HCT116 (cell line): ENCODE measurements around the gene PTCH2. TPM values are rescaled to one million over a fixed set of nuclear protein-coding genes. Genes with fewer than 3 reads are reported as not detected.

Experiments used
- ATAC-seq: fragments of 200-7000 bp; cut with Tn5 transposase; 2 replicates; pipeline ENCODE4 v1.9.1; 2020; ENCODE audit warnings: mild to moderate bottlenecking, moderate library complexity
- BruUV-seq: library from RNA; stranded (reverse); fragments of 400-500 nt; replicated peaks from 2 replicates; lab custom pipeline; 2021; lab: Mats Ljungman, UMichigan
- CTCF ChIA-PET: fragments of 300-600 bp; sonication (Branson Sonifier 250); formaldehyde crosslinking; loops from one replicate; lab custom pipeline; 2021; ENCODE audit warnings: antibody characterized with exemption; lab: Charles Lee
- POLR2A ChIA-PET: fragments of 300-600, 350-600 bp; sonication (Branson Sonifier 250); formaldehyde crosslinking; loops from one replicate; lab custom pipeline; 2021; ENCODE audit warnings: antibody characterized with exemption; lab: Charles Lee
- RAD21 ChIA-PET, 2 experiments: fragments of 300-600 bp; sonication (Branson Sonifier 250); formaldehyde crosslinking; loops; one replicate each; lab custom pipeline; 2023; ENCODE audit warnings: low total read pairs in 2 of 2; ENCODE audit not compliant: uncharacterized antibody in 2 of 2, unreplicated experiment in 2 of 2, low non-redundant PET in 1 of 2; lab: Charles Lee
- DNase-seq: peaks from one replicate; pipeline ENCODE4 v3.0.0-alpha.2; 2010; ENCODE audit warnings: low read depth, low spot score
- H2AFZ ChIP-seq: fragments of 200-600 bp; shearing (Covaris generic), sonication (generic); 2 replicates; pipeline ENCODE4 v1.6.1; 2017; ENCODE audit warnings: low read depth, mixed run types, mixed read lengths, antibody characterized with exemption, low read length; ENCODE audit not compliant: poor library complexity, severe bottlenecking
- H3K27ac ChIP-seq: 2 replicates; pipeline ENCODE4 v1.5.1; 2012; ENCODE audit warnings: low read depth, low read length
- H3K27me3 ChIP-seq: fragments of 200-600 bp; sonication (generic); 2 replicates; pipeline ENCODE4 v1.6.1; 2016; ENCODE audit warnings: mixed run types, low read length, mixed read lengths; ENCODE audit not compliant: insufficient read depth
- H3K36me3 ChIP-seq, 2 experiments: fragments of 200-500 bp in 1 of 2; fragments of 200-600 bp in 1 of 2; sonication (Bioruptor generic) in 1 of 2; sonication (generic) in 1 of 2; 2 replicates each; pipeline versions ENCODE4 v1.5.1 to v1.6.1; 2014 to 2016; ENCODE audit warnings: low read length in 2 of 2, inconsistent platforms in 1 of 2, mixed read lengths in 1 of 2, mixed run types in 1 of 2; ENCODE audit not compliant: insufficient read depth in 2 of 2, control insufficient read depth in 1 of 2
- H3K4me1 ChIP-seq, 2 experiments: fragments of 200-600 bp in 1 of 2; sonication (generic) in 1 of 2; 2 replicates each; pipeline versions ENCODE4 v1.5.1 to v1.6.1; 2012 to 2017; ENCODE audit warnings: low read length in 2 of 2, inconsistent platforms in 1 of 2, mild to moderate bottlenecking in 1 of 2, mixed read lengths in 1 of 2, mixed run types in 1 of 2, moderate library complexity in 1 of 2; ENCODE audit not compliant: insufficient read depth in 2 of 2, control insufficient read depth in 1 of 2
- H3K4me2 ChIP-seq: fragments of 200-600 bp; sonication (generic); 2 replicates; pipeline ENCODE4 v1.6.1; 2017; ENCODE audit warnings: mixed run types, low read length, mixed read lengths
- H3K4me3 ChIP-seq, 2 experiments: fragments of 200-600 bp in 1 of 2; sonication (generic) in 1 of 2; replicated peaks in 1 of 2; 2 replicates each; pipeline ENCODE4 v1.5.1; 2011 to 2016; ENCODE audit warnings: low read length in 2 of 2, control low read depth in 1 of 2, low read depth in 1 of 2, mild to moderate bottlenecking in 1 of 2, mixed read lengths in 1 of 2, mixed run types in 1 of 2
- H3K79me2 ChIP-seq: fragments of 200-600 bp; sonication (generic); 2 replicates; pipeline ENCODE4 v1.6.1; 2017; ENCODE audit warnings: mild to moderate bottlenecking, mixed run types, low read length, moderate library complexity, mixed read lengths; ENCODE audit not compliant: insufficient read depth
- H3K9ac ChIP-seq: fragments of 200-600 bp; sonication (generic); 2 replicates; pipeline ENCODE4 v1.6.1; 2016; ENCODE audit warnings: low read length, mixed read lengths
- H3K9me2 ChIP-seq: fragments of 200-600 bp; sonication (generic), shearing (Covaris generic); 2 replicates; pipeline ENCODE4 v1.6.1; 2017; ENCODE audit warnings: mixed run types, mild to moderate bottlenecking, moderate library complexity; ENCODE audit not compliant: insufficient read depth
- H3K9me3 ChIP-seq, 2 experiments: fragments of 200-500 bp in 1 of 2; fragments of 200-600 bp in 1 of 2; sonication (Bioruptor generic) in 1 of 2; sonication (generic) in 1 of 2; 2 replicates each; pipeline ENCODE4 v1.6.1; 2014 to 2017; ENCODE audit warnings: low read length in 2 of 2, mixed read lengths in 2 of 2, inconsistent platforms in 1 of 2, low read depth in 1 of 2, mild to moderate bottlenecking in 1 of 2, mixed run types in 1 of 2, moderate library complexity in 1 of 2; ENCODE audit not compliant: control insufficient read depth in 1 of 2, insufficient read depth in 1 of 2
- H4K20me1 ChIP-seq: fragments of 200-600 bp; sonication (generic), shearing (Covaris generic); 2 replicates; pipeline ENCODE4 v1.6.1; 2017; ENCODE audit warnings: mixed run types, mild to moderate bottlenecking, moderate library complexity; ENCODE audit not compliant: insufficient read depth
- CBX3 ChIP-seq: IDR thresholded peaks from 2 replicates; pipeline ENCODE4 v1.6.1; 2012; ENCODE audit warnings: low read depth
- EGR1 ChIP-seq: IDR thresholded peaks from 2 replicates; pipeline ENCODE4 v1.6.1; 2012; ENCODE audit warnings: low read depth
- ELF1 ChIP-seq: IDR thresholded peaks from 2 replicates; pipeline ENCODE4 v1.6.1; 2012; ENCODE audit warnings: low read depth, borderline replicate concordance
- EZH2phosphoT487 ChIP-seq: fragments of 200-600 bp; IDR thresholded peaks from 2 replicates; pipeline ENCODE4 v1.6.1; 2018; ENCODE audit warnings: antibody characterized with exemption, borderline replicate concordance
- FOSL1 ChIP-seq: IDR thresholded peaks from 2 replicates; pipeline ENCODE4 v1.6.1; 2012; ENCODE audit warnings: low read depth
- JUND ChIP-seq: IDR thresholded peaks from 2 replicates; pipeline ENCODE4 v1.6.1; 2012
- MAX ChIP-seq: IDR thresholded peaks from 2 replicates; pipeline ENCODE4 v1.6.1; 2012
- POLR2A ChIP-seq: IDR thresholded peaks from 2 replicates; pipeline ENCODE4 v1.7.0; 2011; ENCODE audit warnings: borderline replicate concordance; ENCODE audit not compliant: insufficient read depth, insufficient read length; ENCODE audit errors: extremely low read depth
- POLR2AphosphoS5 ChIP-seq: IDR thresholded peaks from 2 replicates; pipeline ENCODE4 v1.6.1; 2011; ENCODE audit warnings: mild to moderate bottlenecking, low read depth, low read length, moderate library complexity
- REST ChIP-seq: IDR thresholded peaks from 2 replicates; pipeline ENCODE4 v1.6.1; 2012; ENCODE audit warnings: low read depth
- SIN3A ChIP-seq: IDR thresholded peaks from 2 replicates; pipeline ENCODE4 v1.6.1; 2012; ENCODE audit warnings: low read depth
- SRF ChIP-seq: IDR thresholded peaks from 2 replicates; pipeline ENCODE4 v1.6.1; 2012; ENCODE audit warnings: low read depth
- TCF7L2 ChIP-seq: IDR thresholded peaks from 2 replicates; pipeline ENCODE4 v1.7.0; 2011; ENCODE audit warnings: borderline replicate concordance, inconsistent platforms; ENCODE audit not compliant: insufficient read depth, insufficient read length; ENCODE audit errors: extremely low read depth
- YY1 ChIP-seq: IDR thresholded peaks from 2 replicates; pipeline ENCODE4 v1.6.1; 2011; ENCODE audit warnings: low read length, low read depth, moderate library complexity, mild to moderate bottlenecking; ENCODE audit not compliant: insufficient replicate concordance; ENCODE audit errors: extremely low read depth
- ZFX ChIP-seq: fragments of 450-650 bp; IDR thresholded peaks from 2 replicates; pipeline ENCODE4 v1.6.1; 2017
- ZNF274 ChIP-seq: fragments of 200-500 bp; sonication (Bioruptor generic); IDR thresholded peaks from 2 replicates; pipeline ENCODE4 v1.6.1; 2014; ENCODE audit warnings: mild to moderate bottlenecking, low read depth, low read length, inconsistent platforms
- intact Hi-C: fragments of 100-400 bp; cut with micrococcal nuclease; formaldehyde crosslinking; loops from 2 replicates; pipeline ENCODE4 v1.10.0; 2022
- total RNA-seq: library from RNA; stranded (reverse); gene quantifications from one replicate; pipeline ENCODE4 v1.2.1, GENCODE V29; 2021; ENCODE audit not compliant: unreplicated experiment
- TF ChIP-seq, protein P1 (sequence below): IDR thresholded peaks from 2 replicates; pipeline ENCODE4 v1.6.1; 2012
- TF ChIP-seq, protein P2 (sequence below), 3 experiments: fragments of 200-600 bp in 1 of 3; sonication (generic) in 1 of 3; IDR thresholded peaks in 2 of 3; conservative IDR thresholded peaks in 1 of 3; 2 replicates each; pipeline ENCODE4 v1.5.1; 2012 to 2017; ENCODE audit warnings: low read depth in 2 of 3, low read length in 2 of 3, antibody characterized with exemption in 1 of 3, borderline replicate concordance in 1 of 3, control low read depth in 1 of 3, mild to moderate bottlenecking in 1 of 3, mixed read lengths in 1 of 3, mixed run types in 1 of 3, moderate library complexity in 1 of 3; ENCODE audit not compliant: insufficient read depth in 1 of 3

The PTCH2 gene
- total RNA-seq, 1 experiment from 2014 or later = 1.3 TPM

DNA sequence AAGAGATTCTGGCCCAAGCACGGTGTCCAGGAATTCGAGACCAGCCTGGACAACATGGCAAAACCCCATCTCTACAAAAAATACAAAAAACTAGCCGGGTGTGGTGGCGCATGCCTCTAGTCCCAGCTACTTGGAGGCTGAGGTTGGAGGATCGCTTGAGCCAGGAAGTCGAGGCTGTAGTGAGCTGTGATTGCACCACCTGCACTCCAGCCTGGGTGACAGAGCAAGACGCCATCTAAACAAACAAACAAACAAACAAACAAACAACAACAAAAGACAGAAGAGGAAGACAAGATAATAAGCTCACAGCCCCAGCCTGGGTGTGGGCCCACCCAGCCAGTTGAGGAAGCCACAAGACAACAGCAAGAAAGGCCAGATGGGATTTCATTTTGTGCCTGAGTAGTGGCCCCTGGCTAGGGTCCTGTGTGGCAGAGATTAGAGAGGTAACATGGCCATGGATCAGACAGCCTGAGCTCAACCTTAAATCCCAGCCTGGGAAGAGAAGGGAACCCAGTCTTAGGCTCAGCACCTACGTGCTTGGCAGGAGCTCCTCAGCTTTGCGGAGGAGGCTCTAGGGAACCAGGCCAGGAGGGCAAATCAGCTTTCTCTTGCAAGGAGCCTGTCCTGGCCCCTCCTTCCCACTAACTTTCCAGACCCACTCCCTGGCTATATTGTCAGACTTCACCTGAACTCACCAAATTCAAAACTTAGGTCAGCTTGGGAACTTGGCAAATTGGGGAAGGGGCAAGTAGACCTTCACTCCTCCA lies 50.1 kb downstream of the PTCH2 start:
- POLR2A ChIA-PET = interaction anchor here (0.7 to 2.9 kb wide), 13 partner anchors 10 to 219 kb away, joined by 3 to 51 read pairs (median 6); partner anchors contain the start of genes BTBD19, DYNLT4, HECTD3 and RNU5D-1
- Histone ChIP-seq H3K4me2 (peak overlapping the region; percentile 69), H4K20me1 (no peaks in the 10 kb centered on the region), H3K79me2 (no peaks in the 10 kb centered on the region), H3K36me3 (no peaks in the 10 kb centered on the region), H3K9me2 (no peaks in the 10 kb centered on the region), H3K4me3 (peak overlapping the region in 1 of 2 experiments; percentile 8; a peak in 1 of 4 replicates), H3K27ac (peak overlapping the region; percentile 58), H3K9me3 (no peaks in the 10 kb centered on the region), H3K27me3 (no peaks in the 10 kb centered on the region), H2AFZ (no peak overlapping the region), H3K4me1 (peaks cover 14 to 31% of the 10 kb centered on the region in 2 experiments; a peak in 3 of 4 replicates), H3K9ac (peak overlapping the region; percentile 42)
- DNase-seq (no peak), ATAC-seq (no peak)
- intact Hi-C loops = loop anchor here (2.0 to 5.0 kb wide), 3 partner anchors 218 to 699 kb away; partner anchors contain the start of genes HECTD3 and TESK2
- CTCF ChIA-PET = interaction anchor here (1.0 to 2.2 kb wide), 5 partner anchors 12 to 510 kb away, joined by 4 to 16 read pairs (median 6); partner anchors contain the start of genes BTBD19, HECTD3, RNU5D-1 and UROD
- TSS peak; percentile 92 for BruUV-seq
- RAD21 ChIA-PET = interaction anchor here (0.7 to 1.3 kb wide), 4 partner anchors 12 to 219 kb away, joined by 3 to 4 read pairs (median 4); partner anchors contain the start of gene UROD (in 1 of the 2)
- TF ChIP-seq, protein P1, sequence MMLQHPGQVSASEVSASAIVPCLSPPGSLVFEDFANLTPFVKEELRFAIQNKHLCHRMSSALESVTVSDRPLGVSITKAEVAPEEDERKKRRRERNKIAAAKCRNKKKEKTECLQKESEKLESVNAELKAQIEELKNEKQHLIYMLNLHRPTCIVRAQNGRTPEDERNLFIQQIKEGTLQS = no peak
- no peak for TF ChIP-seq TCF7L2
- no peak for TF ChIP-seq SRF
- TF ChIP-seq ELF1 = no peak
- TF ChIP-seq ZNF274 = no peak
- no peak for TF ChIP-seq JUND
- no peak for TF ChIP-seq REST
- no peak for TF ChIP-seq EZH2phosphoT487
- no peak for TF ChIP-seq YY1
- no peak for TF ChIP-seq POLR2A
- TF ChIP-seq SIN3A = no peak
- TF ChIP-seq ZFX = no peak
- TF ChIP-seq EGR1 = no peak
- TF ChIP-seq CBX3 = no peak
- no peak for TF ChIP-seq POLR2AphosphoS5
- no peak for TF ChIP-seq FOSL1
- TF ChIP-seq, protein P2, sequence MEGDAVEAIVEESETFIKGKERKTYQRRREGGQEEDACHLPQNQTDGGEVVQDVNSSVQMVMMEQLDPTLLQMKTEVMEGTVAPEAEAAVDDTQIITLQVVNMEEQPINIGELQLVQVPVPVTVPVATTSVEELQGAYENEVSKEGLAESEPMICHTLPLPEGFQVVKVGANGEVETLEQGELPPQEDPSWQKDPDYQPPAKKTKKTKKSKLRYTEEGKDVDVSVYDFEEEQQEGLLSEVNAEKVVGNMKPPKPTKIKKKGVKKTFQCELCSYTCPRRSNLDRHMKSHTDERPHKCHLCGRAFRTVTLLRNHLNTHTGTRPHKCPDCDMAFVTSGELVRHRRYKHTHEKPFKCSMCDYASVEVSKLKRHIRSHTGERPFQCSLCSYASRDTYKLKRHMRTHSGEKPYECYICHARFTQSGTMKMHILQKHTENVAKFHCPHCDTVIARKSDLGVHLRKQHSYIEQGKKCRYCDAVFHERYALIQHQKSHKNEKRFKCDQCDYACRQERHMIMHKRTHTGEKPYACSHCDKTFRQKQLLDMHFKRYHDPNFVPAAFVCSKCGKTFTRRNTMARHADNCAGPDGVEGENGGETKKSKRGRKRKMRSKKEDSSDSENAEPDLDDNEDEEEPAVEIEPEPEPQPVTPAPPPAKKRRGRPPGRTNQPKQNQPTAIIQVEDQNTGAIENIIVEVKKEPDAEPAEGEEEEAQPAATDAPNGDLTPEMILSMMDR (IDR thresholded peaks at IDR 0.05 in 2 of 3, conservative IDR thresholded peaks at IDR 0.05 in 1 of 3; ENCODE audit: borderline replicate concordance in 1 of 3, insufficient read depth in 1 of 3, low read depth in 2 of 3, low read length in 2 of 3) = no peak
- TF ChIP-seq MAX = no peak
